Tibial nerve (tissue), 4 donors: ENCODE measurements around the gene RGS6. TPM values are rescaled to one million over a fixed set of nuclear protein-coding genes. Genes with fewer than 3 reads are reported as not detected.

ENCODE experiments used
- DNase-seq, 2 donors: peaks; one replicate each; pipeline ENCODE4 v3.0.0-alpha.2; 2019; ENCODE audit warnings: low spot score in 2 of 2
- H3K27ac ChIP-seq, 4 donors: fragments of 200-600 bp; sonication (generic) in 3 of 4; one replicate each; pipeline ENCODE4 v1.5.1; 2017 to 2019; ENCODE audit warnings: mild to moderate bottlenecking in 1 of 4
- H3K27me3 ChIP-seq, 2 donors: fragments of 200-600 bp; sonication (generic) in 1 of 2; one replicate each; pipeline versions ENCODE4 v1.5.1 to v1.6.0; 2017 to 2019
- H3K36me3 ChIP-seq, 3 donors: fragments of 200-600 bp; sonication (generic); one replicate each; pipeline ENCODE4 v1.5.1; 2018 to 2019
- H3K4me1 ChIP-seq, 4 donors: fragments of 200-600 bp; sonication (generic) in 3 of 4; one replicate each; pipeline ENCODE4 v1.5.1; 2017 to 2019
- H3K4me3 ChIP-seq, 4 donors: fragments of 200-600 bp; sonication (generic) in 3 of 4; one replicate each; pipeline ENCODE4 v1.5.1; 2017 to 2019; ENCODE audit warnings: mild to moderate bottlenecking in 1 of 4, moderate library complexity in 1 of 4
- H3K9me3 ChIP-seq, 4 donors: fragments of 200-600 bp; sonication (generic) in 3 of 4; one replicate each; pipeline ENCODE4 v1.5.1; 2017 to 2019
- EP300 ChIP-seq, 2 donors: sonication (generic); formaldehyde crosslinking; IDR thresholded peaks; one replicate each; pipeline ENCODE4 v1.6.1; 2017; ENCODE audit warnings: antibody characterized with exemption in 2 of 2, mild to moderate bottlenecking in 1 of 2
- POLR2A ChIP-seq, 2 donors: fragments of 450-650 bp; IDR thresholded peaks; one replicate each; pipeline ENCODE4 v1.6.1; 2017; ENCODE audit warnings: antibody characterized with exemption in 2 of 2, mild to moderate bottlenecking in 2 of 2, moderate library complexity in 2 of 2
- WGBS, 2 donors: methylation state at CpG; one replicate each; pipeline ENCODE4 v1.1.5; 2018; 5-methylcytosine and 5-hydroxymethylcytosine counted together
- total RNA-seq, 4 donors: library from RNA; depleted of rRNA; stranded (reverse); fragments of >200 nt; gene quantifications; one replicate each; pipeline ENCODE4 v1.1.0, GENCODE V29; 2016
- TF ChIP-seq, protein P1 (sequence below), 5 experiments: fragments of 200-600 bp in 3 of 5; fragments of 450-650 bp in 2 of 5; sonication (generic) in 3 of 5; IDR thresholded peaks; one replicate each; pipeline ENCODE4 v1.5.1; 2016 to 2019; ENCODE audit warnings: antibody characterized with exemption in 5 of 5, mild to moderate bottlenecking in 3 of 5, moderate library complexity in 2 of 5

RGS6 gene
- total RNA-seq, 4 donors from 2014 or later, result 43.5 to 67.2 (median 54.7) TPM

DNA sequence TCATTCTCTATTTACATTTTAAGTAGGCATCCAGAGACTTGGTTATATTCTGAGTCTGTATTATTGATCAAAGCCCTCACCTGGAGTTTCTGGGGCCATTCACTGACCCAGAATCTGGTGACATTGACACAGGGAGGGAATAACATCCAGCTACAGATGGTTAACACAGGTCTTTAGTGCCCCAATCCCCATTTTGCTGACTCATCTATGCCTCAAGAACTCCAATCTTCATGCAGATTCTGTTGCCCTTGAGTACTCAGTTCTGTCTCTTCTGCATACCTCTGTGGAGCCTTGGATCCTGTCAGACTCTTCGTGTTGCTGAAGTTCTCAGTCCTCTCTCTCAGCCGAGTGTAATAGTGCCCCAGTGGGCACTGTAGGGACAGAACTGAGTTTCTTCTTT, 208.9 kb downstream of the RGS6 start:
- DNase-seq, result no peak
- H3K9me3 ChIP-seq, result no peaks in the 10 kb centered on the region
- whole genome bisulfite sequencing, 2 donors, result 86 to 87% methylated on average over 2 of the region's 2 CpGs
- H3K27ac ChIP-seq, result no peak overlapping the region
- TF ChIP-seq EP300 (IDR thresholded peaks at IDR 0.05) (no peak), POLR2A (IDR thresholded peaks at IDR 0.05) (no peak)
- TF ChIP-seq, protein P1, sequence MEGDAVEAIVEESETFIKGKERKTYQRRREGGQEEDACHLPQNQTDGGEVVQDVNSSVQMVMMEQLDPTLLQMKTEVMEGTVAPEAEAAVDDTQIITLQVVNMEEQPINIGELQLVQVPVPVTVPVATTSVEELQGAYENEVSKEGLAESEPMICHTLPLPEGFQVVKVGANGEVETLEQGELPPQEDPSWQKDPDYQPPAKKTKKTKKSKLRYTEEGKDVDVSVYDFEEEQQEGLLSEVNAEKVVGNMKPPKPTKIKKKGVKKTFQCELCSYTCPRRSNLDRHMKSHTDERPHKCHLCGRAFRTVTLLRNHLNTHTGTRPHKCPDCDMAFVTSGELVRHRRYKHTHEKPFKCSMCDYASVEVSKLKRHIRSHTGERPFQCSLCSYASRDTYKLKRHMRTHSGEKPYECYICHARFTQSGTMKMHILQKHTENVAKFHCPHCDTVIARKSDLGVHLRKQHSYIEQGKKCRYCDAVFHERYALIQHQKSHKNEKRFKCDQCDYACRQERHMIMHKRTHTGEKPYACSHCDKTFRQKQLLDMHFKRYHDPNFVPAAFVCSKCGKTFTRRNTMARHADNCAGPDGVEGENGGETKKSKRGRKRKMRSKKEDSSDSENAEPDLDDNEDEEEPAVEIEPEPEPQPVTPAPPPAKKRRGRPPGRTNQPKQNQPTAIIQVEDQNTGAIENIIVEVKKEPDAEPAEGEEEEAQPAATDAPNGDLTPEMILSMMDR (IDR thresholded peaks at IDR 0.05), result no peak
- no peaks in the 10 kb centered on the region for H3K27me3 ChIP-seq
- no peak overlapping the region for H3K4me3 ChIP-seq
- H3K4me1 ChIP-seq, result no peaks in the 10 kb centered on the region
- H3K36me3 ChIP-seq, result no peaks in the 10 kb centered on the region

DNA sequence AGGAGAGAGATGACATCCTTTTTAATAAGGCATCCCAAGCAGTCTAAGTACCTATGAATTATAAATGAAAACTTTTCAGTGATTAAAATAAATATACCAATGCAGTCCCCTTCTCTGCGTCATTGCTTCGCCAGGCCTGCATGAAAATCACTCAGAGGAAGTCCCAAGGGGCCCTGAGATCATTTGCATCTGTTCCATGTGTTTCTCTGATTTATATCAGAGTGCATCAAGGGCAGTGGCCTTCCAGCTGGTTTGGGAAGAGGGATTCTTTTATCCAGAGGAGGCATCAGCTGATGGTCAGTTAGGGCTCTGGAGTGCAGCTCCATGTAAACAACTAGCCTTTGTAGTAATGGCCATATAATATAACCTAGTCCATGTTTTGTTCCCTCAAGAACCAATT, 210.1 kb downstream of the RGS6 start:
- Histone ChIP-seq H3K27ac (no peak overlapping the region), H3K27me3 (no peaks in the 10 kb centered on the region), H3K36me3 (no peaks in the 10 kb centered on the region), H3K4me3 (no peak overlapping the region), H3K4me1 (no peaks in the 10 kb centered on the region), H3K9me3 (no peaks in the 10 kb centered on the region)
- 75 to 94% methylated on average over 2 of the region's 2 CpGs for WGBS, 2 donors
- peak in 1 of 2 donors; percentile 45 for DNase-seq
- peak in 1 of 2 donors; percentile 56 for TF ChIP-seq EP300 (IDR thresholded peaks at IDR 0.05)
- TF ChIP-seq, protein P1 (IDR thresholded peaks at IDR 0.05), result no peak
- no peak for TF ChIP-seq POLR2A (IDR thresholded peaks at IDR 0.05)

DNA sequence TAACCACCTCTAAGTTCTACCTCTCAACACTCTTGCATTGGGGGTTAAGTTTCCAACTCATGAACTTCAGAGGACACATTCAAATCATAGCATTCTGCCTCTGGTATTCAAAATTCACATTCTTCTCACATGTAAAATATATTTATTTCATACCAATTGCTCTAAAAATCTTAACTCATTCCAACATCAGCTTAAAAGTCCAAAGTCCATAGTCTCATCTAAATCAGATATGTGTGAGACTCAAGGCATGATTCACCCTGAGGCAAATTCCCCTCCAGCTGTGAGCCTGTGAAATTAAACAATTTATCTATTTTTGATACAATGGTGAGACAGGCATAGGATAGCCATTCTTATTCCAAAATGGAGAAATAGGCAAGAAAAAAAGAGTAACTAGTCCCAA, 214.0 kb downstream of the RGS6 start:
- no peaks in the 10 kb centered on the region for H3K27me3 ChIP-seq
- H3K9me3 ChIP-seq, result no peaks in the 10 kb centered on the region
- no peak for TF ChIP-seq POLR2A (IDR thresholded peaks at IDR 0.05)
- TF ChIP-seq, protein P1 (IDR thresholded peaks at IDR 0.05), result no peak
- H3K27ac ChIP-seq, result no peak overlapping the region
- no peak for DNase-seq
- no peaks in the 10 kb centered on the region for H3K4me1 ChIP-seq
- H3K36me3 ChIP-seq, result no peaks in the 10 kb centered on the region
- H3K4me3 ChIP-seq, result no peak overlapping the region

DNA sequence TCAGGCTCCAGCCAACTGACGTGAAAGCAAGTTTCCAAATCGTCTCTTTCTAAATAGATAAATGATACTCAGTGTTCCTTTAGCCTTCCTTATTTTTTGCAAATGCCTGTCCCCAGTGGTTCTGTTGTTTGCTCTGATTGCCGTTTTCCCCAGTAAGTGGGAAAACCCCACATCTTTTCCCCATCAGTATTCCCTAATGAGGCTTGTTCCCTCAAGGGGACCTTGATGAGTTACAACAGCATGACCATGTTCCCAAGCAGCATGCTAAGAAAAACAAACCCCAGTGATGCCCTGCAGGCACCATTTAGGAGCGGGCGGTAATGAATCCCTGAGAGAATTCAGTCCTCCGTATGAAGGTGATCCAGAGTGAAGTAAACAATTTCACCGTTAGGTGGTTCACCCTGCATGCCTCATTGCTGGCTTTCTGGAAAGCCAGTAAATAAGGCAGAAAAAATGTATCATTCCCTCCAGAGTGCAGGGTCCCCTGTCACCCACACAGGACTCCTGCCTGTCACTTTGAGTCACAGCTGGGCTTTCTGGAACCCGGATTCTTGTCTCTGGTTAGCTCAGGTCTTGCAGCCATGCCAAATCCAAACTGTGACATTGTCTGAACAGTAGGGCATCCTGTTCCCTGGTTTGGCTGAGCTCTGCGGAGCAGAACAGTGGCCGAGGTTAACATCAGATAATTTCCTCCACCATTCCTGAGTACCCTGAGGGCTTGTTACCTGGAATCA, 222.6 kb downstream of the RGS6 start:
- Histone ChIP-seq H3K27me3 (no peaks in the 10 kb centered on the region), H3K27ac (peak overlapping the region in 2 of 4 donors; percentile 64 to 72), H3K36me3 (no peaks in the 10 kb centered on the region), H3K9me3 (peaks cover 0 to 6% (median 0%) of the 10 kb centered on the region in 4 donors), H3K4me1 (no peaks in the 10 kb centered on the region), H3K4me3 (no peak overlapping the region)
- peak; percentile 31 to 76 for DNase-seq
- TF ChIP-seq POLR2A (IDR thresholded peaks at IDR 0.05) (no peak), EP300 (IDR thresholded peaks at IDR 0.05) (peak; percentile 92 to 94)
- TF ChIP-seq, protein P1 (IDR thresholded peaks at IDR 0.05), result peak in 2 of 5 experiments; percentile 39 to 40
- 49 to 60% methylated on average over 10 of the region's 10 CpGs for WGBS, 2 donors

DNA sequence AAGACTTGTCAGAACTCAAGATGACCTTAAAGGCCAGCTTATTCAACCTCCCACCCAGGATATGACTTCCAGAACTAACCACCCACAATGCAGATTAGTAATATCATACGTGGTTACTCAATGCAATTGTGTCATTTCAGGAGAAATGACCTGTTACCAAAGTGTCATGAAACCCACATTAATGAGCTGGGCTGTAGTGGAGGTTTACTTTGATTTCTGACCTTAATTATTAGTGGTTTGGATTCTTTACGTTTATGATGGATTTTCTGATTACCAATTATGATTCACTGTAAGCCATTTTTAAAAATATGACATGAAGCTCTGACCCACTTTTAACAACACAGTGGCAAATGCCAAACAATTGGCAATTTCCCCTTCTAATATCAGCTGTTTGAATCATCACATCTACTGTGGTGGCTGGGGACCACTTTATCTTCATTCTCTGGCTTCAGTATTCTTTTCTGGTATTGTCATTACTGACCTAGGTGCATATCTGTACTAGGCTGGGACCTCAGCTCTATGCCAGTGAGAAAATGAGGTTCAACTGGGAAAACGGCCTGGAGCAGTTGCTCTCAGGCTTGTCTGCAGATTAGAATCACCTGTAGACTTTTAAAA, 223.3 kb downstream of the RGS6 start:
- Histone ChIP-seq H3K27me3 (no peaks in the 10 kb centered on the region), H3K9me3 (peaks cover 0 to 6% (median 0%) of the 10 kb centered on the region in 4 donors), H3K4me1 (no peaks in the 10 kb centered on the region), H3K4me3 (no peak overlapping the region), H3K27ac (peak overlapping the region in 2 of 4 donors; percentile 64 to 67), H3K36me3 (no peaks in the 10 kb centered on the region)
- TF ChIP-seq POLR2A (IDR thresholded peaks at IDR 0.05), result no peak
- TF ChIP-seq, protein P1 (IDR thresholded peaks at IDR 0.05), result no peak
- peak in 1 of 2 donors; percentile 42 for TF ChIP-seq EP300 (IDR thresholded peaks at IDR 0.05)
- WGBS, 2 donors, result 53 to 55% methylated on average over 3 of the region's 3 CpGs
- no peak for DNase-seq
